GM19035 (cell line): ENCODE measurements around the gene ZNF415.

Experiments used
- ATAC-seq: cut with Tn5 transposase; IDR thresholded peaks from one replicate; pipeline ENCODE4 v1.9.1; 2021; ENCODE audit not compliant: unreplicated experiment

ZNF415 gene

GRCh38 chr19:53057904-53058580 lies 74.7 kb downstream of the ZNF415 start:
- ATAC-seq = no peak
